Common myeloid progenitor, CD34-positive (primary cell): Measurements from ENCODE around the gene CUTC. TPM values are rescaled to one million over a fixed set of nuclear protein-coding genes. Genes with fewer than 3 reads are reported as not detected.

Experiments
- CTCF ChIA-PET: fragments of 350-600 bp; sonication (Branson Sonifier 250); formaldehyde crosslinking; loops from one replicate; lab custom pipeline; 2021; ENCODE audit warnings: antibody characterized with exemption; lab: Charles Lee
- POLR2A ChIA-PET: fragments of 350-600 bp; sonication (Branson Sonifier 250); formaldehyde crosslinking; loops from one replicate; lab custom pipeline; 2021; ENCODE audit warnings: antibody characterized with exemption; lab: Charles Lee
- DNase-seq, 3 donors: peaks; one replicate each; pipeline versions ENCODE4 v3.0.0 to v3.0.0-alpha.2; 2013
- H3K27ac ChIP-seq, 2 experiments: 1 replicate in 1 of 2; 2 replicates in 1 of 2; pipeline ENCODE4 v1.7.0; 2013; ENCODE audit warnings: inconsistent platforms in 2 of 2, low read length in 2 of 2, mild to moderate bottlenecking in 2 of 2, low read depth in 1 of 2, moderate library complexity in 1 of 2; ENCODE audit not compliant: severe bottlenecking in 2 of 2, insufficient read depth in 1 of 2, poor library complexity in 1 of 2
- H3K27me3 ChIP-seq, 5 experiments: replicated peaks in 2 of 5; 1 replicate in 3 of 5; 2 replicates in 2 of 5; pipeline versions ENCODE4 v1.6.1 to v1.7.0; 2013; ENCODE audit warnings: low read length in 4 of 5, mild to moderate bottlenecking in 2 of 5, moderate library complexity in 2 of 5, inconsistent platforms in 1 of 5; ENCODE audit not compliant: insufficient read depth in 5 of 5, control insufficient read depth in 4 of 5
- H3K36me3 ChIP-seq, 4 experiments: 1 replicate in 2 of 4; 2 replicates in 2 of 4; pipeline versions ENCODE4 v1.6.1 to v1.7.0; 2013; ENCODE audit warnings: low read length in 3 of 4, control low read depth in 1 of 4, mild to moderate bottlenecking in 1 of 4; ENCODE audit not compliant: control insufficient read depth in 4 of 4, insufficient read depth in 4 of 4
- H3K4me1 ChIP-seq, 4 experiments: 1 replicate in 3 of 4; 2 replicates in 1 of 4; pipeline versions ENCODE4 v1.6.1 to v1.7.1; 2013; ENCODE audit warnings: low read length in 3 of 4, mild to moderate bottlenecking in 3 of 4, control low read depth in 1 of 4, inconsistent platforms in 1 of 4, moderate library complexity in 1 of 4; ENCODE audit not compliant: control insufficient read depth in 4 of 4, insufficient read depth in 4 of 4; ENCODE audit errors: control extremely low read depth in 1 of 4
- H3K4me3 ChIP-seq, 7 experiments: 1 replicate in 4 of 7; 2 replicates in 3 of 7; pipeline versions ENCODE4 v1.5.1 to v1.7.0; 2013; ENCODE audit warnings: mild to moderate bottlenecking in 7 of 7, low read length in 6 of 7, moderate library complexity in 6 of 7, inconsistent platforms in 2 of 7, low read depth in 2 of 7, control low read depth in 1 of 7; ENCODE audit not compliant: insufficient read depth in 4 of 7, control insufficient read depth in 1 of 7; ENCODE audit errors: extremely low read depth in 1 of 7
- H3K9me3 ChIP-seq, 5 experiments: 1 replicate in 4 of 5; 2 replicates in 1 of 5; pipeline versions ENCODE4 v1.6.1 to v1.7.1; 2013; ENCODE audit warnings: low read length in 4 of 5, mild to moderate bottlenecking in 2 of 5, inconsistent platforms in 1 of 5, low read depth in 1 of 5, moderate library complexity in 1 of 5; ENCODE audit not compliant: control insufficient read depth in 4 of 5, insufficient read depth in 2 of 5; ENCODE audit errors: control extremely low read depth in 1 of 5
- WGBS: methylation state at CpG from one replicate; pipeline ENCODE4 v1.1.5; 2013; ENCODE audit not compliant: insufficient coverage; 5-methylcytosine and 5-hydroxymethylcytosine counted together
- polyA plus RNA-seq: library from polyadenylated mRNA; unstranded; fragments of 120-200 nt; gene quantifications from one replicate; pipeline ENCODE4 v1.2.1, GENCODE V29; 2013

The CUTC gene
- polyA plus RNA-seq: 40.5 TPM

GRCh38 chr10:99732033-99732842 is at the start of gene CUTC, which contains the start of gene COX15:
Gene CUTC, plus strand, starts transcription at chr10:99732234. Its CDS starts 115 bp downstream, at chr10:99732349.
Gene COX15, minus strand, starts transcription at chr10:99732127. Its CDS starts 78 bp downstream, at chr10:99732049.
- DNase-seq: peak; percentile 97 to 98 (median 98)
- peak within 1 kb of the TSS; percentile 80 to 99 (median 95) for H3K4me3 ChIP-seq
- no peaks in the 10 kb centered on the region for H3K9me3 ChIP-seq
- POLR2A ChIA-PET: no interaction called here
- H3K27ac ChIP-seq: peak within 1 kb of the TSS; percentile 81 to 85
- no peaks in the 10 kb centered on the region for H3K27me3 ChIP-seq
- peaks cover 7 to 22% (median 14%) of the 10 kb centered on the region in 4 experiments for H3K4me1 ChIP-seq
- WGBS: 0% methylated on average over 73 of the region's 73 CpGs
- CTCF ChIA-PET: interaction anchor here (0.5 to 1.7 kb wide), 9 partner anchors 9 to 464 kb away, joined by 3 to 7 read pairs (median 3); no protein-coding TSS in a partner anchor
- H3K36me3 ChIP-seq: peaks cover 0 to 29% (median 18%) of the 10 kb centered on the region in 4 experiments

- no CpG with 5 or more reads among the region's 1 CpG for WGBS
- CTCF ChIA-PET: interaction anchor here (0.6 to 1.7 kb wide), 6 partner anchors 18 to 67 kb away, joined by 3 to 5 read pairs (median 4); no protein-coding TSS in a partner anchor
- POLR2A ChIA-PET: no interaction called here
These were observed 49.3 kb upstream of the CUTC start for GRCh38 chr10:99682752-99683151.

GRCh38 chr10:99685597-99685967 is 46.5 kb upstream of the CUTC start:
- Histone ChIP-seq H3K36me3 (peaks cover 0 to 8% (median under 1%) of the 10 kb centered on the region in 4 experiments), H3K27ac (peak overlapping the region; percentile 34 to 67), H3K4me3 (peak overlapping the region in 3 of 7 experiments; percentile 6 to 45 (median 33)), H3K27me3 (no peaks in the 10 kb centered on the region), H3K9me3 (no peaks in the 10 kb centered on the region), H3K4me1 (peaks cover 5 to 36% (median 20%) of the 10 kb centered on the region in 4 experiments)
- ChIA-PET POLR2A (no interaction called here), CTCF (interaction anchor here (0.9 kb wide), 1 partner anchor 50 kb away, joined by 3 read pairs; no protein-coding TSS in a partner anchor)
- 0% methylated on average over 1 of the region's 2 CpGs for WGBS
- DNase-seq: peak; percentile 83 to 98 (median 96)

More at GRCh38 chr10:99682752-99683151, 49.3 kb upstream of the CUTC start:
- H3K9me3 ChIP-seq: no peaks in the 10 kb centered on the region
- peaks cover 2 to 18% (median 12%) of the 10 kb centered on the region in 4 experiments for H3K36me3 ChIP-seq
- DNase-seq: peak; percentile 14 to 66 (median 55)
- H3K4me1 ChIP-seq: peaks cover 5 to 36% (median 20%) of the 10 kb centered on the region in 4 experiments
- H3K27ac ChIP-seq: no peak overlapping the region
- H3K27me3 ChIP-seq: no peaks in the 10 kb centered on the region
- H3K4me3 ChIP-seq: no peak overlapping the region

- ChIA-PET CTCF (interaction anchor here (1.2 kb wide), 1 partner anchor 22 kb away, joined by 3 read pairs; no protein-coding TSS in a partner anchor), POLR2A (no interaction called here)
- peaks cover 2 to 25% (median 13%) of the 10 kb centered on the region in 4 experiments for H3K36me3 ChIP-seq
- no peaks in the 10 kb centered on the region for H3K27me3 ChIP-seq
- WGBS: 100% methylated on average over 1 of the region's 1 CpG
- H3K27ac ChIP-seq: no peak overlapping the region
- no peak for DNase-seq
- peaks cover 3 to 24% (median 16%) of the 10 kb centered on the region in 4 experiments for H3K4me1 ChIP-seq
- H3K9me3 ChIP-seq: no peaks in the 10 kb centered on the region
- H3K4me3 ChIP-seq: no peak overlapping the region
These were observed 42.6 kb upstream of the CUTC start for GRCh38 chr10:99689461-99689860.

GRCh38 chr10:99693933-99694583 is 38.0 kb upstream of the CUTC start:
- Histone ChIP-seq H3K36me3 (peaks cover 11 to 50% (median 38%) of the 10 kb centered on the region in 4 experiments), H3K9me3 (no peaks in the 10 kb centered on the region), H3K4me3 (no peak overlapping the region), H3K27me3 (no peaks in the 10 kb centered on the region), H3K27ac (no peak overlapping the region), H3K4me1 (no peaks in the 10 kb centered on the region)
- ChIA-PET POLR2A (no interaction called here), CTCF (no interaction called here)
- 100% methylated on average over 1 of the region's 3 CpGs for WGBS
- no peak for DNase-seq

GRCh38 chr10:99695761-99696160 is 36.3 kb upstream of the CUTC start:
- no peaks in the 10 kb centered on the region for H3K27me3 ChIP-seq
- H3K27ac ChIP-seq: no peak overlapping the region
- no CpG with 5 or more reads among the region's 6 CpGs for WGBS
- no peak for DNase-seq
- no peaks in the 10 kb centered on the region for H3K4me1 ChIP-seq
- peaks cover 14 to 58% (median 43%) of the 10 kb centered on the region in 4 experiments for H3K36me3 ChIP-seq
- no peak overlapping the region for H3K4me3 ChIP-seq
- ChIA-PET CTCF (no interaction called here), POLR2A (no interaction called here)
- no peaks in the 10 kb centered on the region for H3K9me3 ChIP-seq
